Activated CD4-positive, alpha-beta T cell treated with anti-CD3 and anti-CD28 coated beads for 36 hours (primary cell): ENCODE data around the gene HACD2. TPM values are rescaled to one million over a fixed set of nuclear protein-coding genes. Genes with fewer than 3 reads are reported as not detected.
"Not testable (repeated sequence)": the region's sequence is repeated elsewhere in the genome, so short reads cannot be mapped to it uniquely, and the experiment has no call there.

ENCODE experiments used
- ATAC-seq: fragments of 200-7000 bp; cut with Tn5 transposase; one replicate; pipeline ENCODE4 v1.10.0; 2021; ENCODE audit warnings: mild to moderate bottlenecking, moderate library complexity
- CTCF ChIA-PET: fragments of 350-600 bp; sonication (Branson Sonifier 250); formaldehyde crosslinking; loops from one replicate; lab custom pipeline; 2021; ENCODE audit warnings: antibody characterized with exemption; lab: Charles Lee
- POLR2A ChIA-PET: fragments of 350-600 bp; sonication (Branson Sonifier 250); formaldehyde crosslinking; loops from one replicate; lab custom pipeline; 2021; ENCODE audit warnings: antibody characterized with exemption, inconsistent platforms; lab: Charles Lee
- DNase-seq: peaks from one replicate; pipeline ENCODE4 v3.0.0-alpha.2; 2020
- H3K27ac Mint-ChIP-seq: one replicate; pipeline ENCODE4 v1.8.0; 2021; ENCODE audit warnings: mixed read lengths
- H3K27me3 Mint-ChIP-seq: one replicate; pipeline ENCODE4 v1.8.0; 2021; ENCODE audit warnings: mixed read lengths
- H3K36me3 Mint-ChIP-seq: one replicate; pipeline ENCODE4 v1.8.0; 2021; ENCODE audit warnings: low read depth, mixed read lengths
- H3K4me1 Mint-ChIP-seq: one replicate; pipeline ENCODE4 v1.8.0; 2021; ENCODE audit warnings: mixed read lengths
- H3K4me3 Mint-ChIP-seq: one replicate; pipeline ENCODE4 v1.8.0; 2021; ENCODE audit warnings: mild to moderate bottlenecking, moderate library complexity, mixed read lengths
- H3K9me3 Mint-ChIP-seq: one replicate; pipeline ENCODE4 v1.8.0; 2021; ENCODE audit warnings: low read depth, mixed read lengths
- intact Hi-C, 2 experiments: fragments of 100-400 bp; cut with DNase I in 1 of 2; cut with micrococcal nuclease in 1 of 2; formaldehyde crosslinking; loops; one replicate each; pipeline versions ENCODE4 v1.14.2 to v1.15.1; 2022 to 2024; cut with DNase I, micrococcal nuclease
- total RNA-seq, 2 experiments: library from RNA; stranded (reverse); gene quantifications; one replicate each; pipeline ENCODE4 v1.2.3, GENCODE V29; 2021

The HACD2 gene
- total RNA-seq, 2 experiments from 2014 or later: 22.1 to 27.7 TPM

GRCh38 chr3:123499322-123499721, 85.5 kb downstream of the HACD2 start:
- Mint-ChIP-seq H3K27me3 (no peaks in the 10 kb centered on the region), H3K9me3 (no peaks in the 10 kb centered on the region), H3K27ac (no peak overlapping the region), H3K36me3 (peaks cover 13% of the 10 kb centered on the region), H3K4me1 (no peaks in the 10 kb centered on the region), H3K4me3 (no peak overlapping the region)
- intact Hi-C loops: no loop called here
- ChIA-PET POLR2A (no interaction called here), CTCF (interaction anchor here (1.6 kb wide), 1 partner anchor 10 kb away, joined by 6 read pairs; no protein-coding TSS in a partner anchor)
- ATAC-seq (no peak), DNase-seq (no peak)

DNA sequence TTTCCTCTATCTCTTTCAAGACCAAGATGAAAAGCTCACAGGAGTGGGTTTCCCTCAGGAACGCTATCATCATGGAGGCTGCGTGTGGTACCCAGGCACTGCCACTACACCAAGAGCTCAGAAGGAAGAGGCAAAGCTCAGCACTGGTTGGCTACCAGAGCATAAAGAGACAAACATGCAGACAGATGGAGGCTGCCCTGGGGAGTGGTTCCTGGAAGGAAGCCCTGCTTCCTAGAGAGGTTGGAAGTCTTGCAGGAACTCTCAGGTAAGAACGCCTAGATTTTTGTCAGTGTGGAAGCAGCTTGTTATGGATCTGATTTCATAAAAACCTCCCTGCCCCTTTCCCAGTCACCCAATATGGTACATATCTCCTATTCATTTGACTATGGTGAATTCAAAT, 86.1 kb downstream of the HACD2 start:
- Mint-ChIP-seq H3K4me1 (no peaks in the 10 kb centered on the region), H3K9me3 (no peaks in the 10 kb centered on the region), H3K27ac (no peak overlapping the region), H3K4me3 (no peak overlapping the region), H3K27me3 (no peaks in the 10 kb centered on the region), H3K36me3 (peaks cover 14% of the 10 kb centered on the region)
- ATAC-seq (no peak), DNase-seq (no peak)
- CTCF ChIA-PET: interaction anchor here (1.6 kb wide), 1 partner anchor 9 kb away, joined by 6 read pairs; no protein-coding TSS in a partner anchor
- POLR2A ChIA-PET: no interaction called here
- intact Hi-C loops: no loop called here

DNA sequence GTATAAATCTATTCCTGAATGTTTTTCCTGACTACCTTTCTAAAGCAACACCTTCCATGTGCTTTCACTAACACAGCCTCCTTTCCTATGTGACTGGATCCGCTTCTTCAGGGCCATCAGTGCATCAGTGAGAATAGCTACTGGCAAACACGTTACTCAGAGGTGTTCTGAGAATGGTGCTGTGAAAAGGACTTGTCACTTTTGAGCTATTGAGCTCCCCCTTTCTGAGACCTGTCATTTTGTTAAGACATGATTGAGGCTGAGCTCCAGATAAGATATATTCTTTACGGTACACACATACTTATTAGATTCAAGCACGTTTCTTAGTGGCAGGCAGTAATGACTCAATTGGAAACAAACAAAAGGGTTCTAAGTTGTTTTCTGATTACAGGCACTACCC, 90.9 kb downstream of the HACD2 start:
- Mint-ChIP-seq H3K27ac (peak overlapping the region; percentile 10), H3K4me1 (no peaks in the 10 kb centered on the region), H3K9me3 (no peaks in the 10 kb centered on the region), H3K36me3 (peaks cover 9% of the 10 kb centered on the region), H3K27me3 (no peaks in the 10 kb centered on the region), H3K4me3 (no peak overlapping the region)
- no peak for DNase-seq
- no peak for ATAC-seq
- ChIA-PET POLR2A (no interaction called here), CTCF (interaction anchor here (0.9 kb wide), 1 partner anchor 47 kb away, joined by 3 read pairs; no protein-coding TSS in a partner anchor)
- intact Hi-C loops: no loop called here

GRCh38 chr3:123491966-123492587, 92.8 kb downstream of the HACD2 start:
- ATAC-seq (no peak), DNase-seq (no peak)
- ChIA-PET CTCF (interaction anchor here (1.9 to 3.6 kb wide), 2 partner anchors 59 to 68 kb away, joined by 4 to 17 read pairs; no protein-coding TSS in a partner anchor), POLR2A (no interaction called here)
- Mint-ChIP-seq H3K4me1 (no peaks in the 10 kb centered on the region), H3K27me3 (no peaks in the 10 kb centered on the region), H3K9me3 (no peaks in the 10 kb centered on the region), H3K27ac (no peak overlapping the region), H3K36me3 (peaks cover 3% of the 10 kb centered on the region), H3K4me3 (no peak overlapping the region)
- intact Hi-C loops: no loop called here

DNA sequence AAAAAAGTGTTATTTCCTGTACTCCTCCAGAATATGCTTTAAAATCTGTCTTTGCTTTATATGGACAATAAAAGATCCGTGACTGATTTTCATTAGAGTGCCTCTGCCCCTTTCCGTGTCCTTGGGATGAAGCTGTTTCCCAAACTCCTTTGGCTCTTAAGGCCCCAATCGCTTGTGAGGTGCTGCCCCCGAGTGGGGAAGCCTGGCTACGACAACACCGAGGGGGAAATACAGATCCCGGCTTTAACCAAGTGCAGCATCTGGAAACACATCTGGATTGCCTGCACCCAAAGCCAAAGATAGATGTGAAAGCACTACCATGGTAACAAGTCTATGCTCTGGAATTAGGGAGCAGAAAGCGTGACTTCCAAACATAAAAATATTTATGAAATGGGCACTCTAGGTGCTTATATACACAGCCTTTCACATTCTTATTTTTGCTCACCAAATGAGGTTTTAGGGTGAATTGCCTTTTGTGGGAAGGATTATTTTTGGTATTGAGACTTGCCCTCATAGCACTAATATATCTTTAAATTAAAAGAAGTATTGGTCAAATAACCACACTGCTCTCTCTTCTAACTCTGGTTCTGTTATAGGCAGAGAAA, 95.4 kb downstream of the HACD2 start:
- Mint-ChIP-seq H3K4me3 (no peak overlapping the region), H3K27ac (no peak overlapping the region), H3K36me3 (peaks cover 3% of the 10 kb centered on the region), H3K27me3 (no peaks in the 10 kb centered on the region), H3K4me1 (no peaks in the 10 kb centered on the region), H3K9me3 (no peaks in the 10 kb centered on the region)
- ChIA-PET CTCF (interaction anchor here (0.5 to 3.6 kb wide), 15 partner anchors 9 to 167 kb away, joined by 3 to 17 read pairs (median 3); no protein-coding TSS in a partner anchor), POLR2A (no interaction called here)
- intact Hi-C loops: loop anchor here (1.0 to 2.0 kb wide), 3 partner anchors 41 to 160 kb away; no protein-coding TSS in a partner anchor
- DNase-seq (peak; percentile 72), ATAC-seq (peak; percentile 69)

- no peak overlapping the region for H3K4me3 Mint-ChIP-seq
- POLR2A ChIA-PET: no interaction called here
- H3K4me1 Mint-ChIP-seq: no peaks in the 10 kb centered on the region
- H3K36me3 Mint-ChIP-seq: peaks cover 2% of the 10 kb centered on the region
- no peak overlapping the region for H3K27ac Mint-ChIP-seq
- CTCF ChIA-PET: interaction anchor here (0.6 to 3.6 kb wide), 14 partner anchors 10 to 166 kb away, joined by 3 to 17 read pairs (median 3); no protein-coding TSS in a partner anchor
- ATAC-seq (no peak), DNase-seq (no peak)
- no peaks in the 10 kb centered on the region for H3K27me3 Mint-ChIP-seq
- no peaks in the 10 kb centered on the region for H3K9me3 Mint-ChIP-seq
- intact Hi-C loops: loop anchor here (1.0 to 2.0 kb wide), 3 partner anchors 40 to 159 kb away; no protein-coding TSS in a partner anchor
Observed at GRCh38 chr3:123488645-123489347, 96.1 kb downstream of the HACD2 start.

GRCh38 chr3:123487063-123487462, 97.8 kb downstream of the HACD2 start:
- H3K9me3 Mint-ChIP-seq, intact Hi-C loops, H3K4me3 Mint-ChIP-seq, DNase-seq, CTCF ChIA-PET, H3K4me1 Mint-ChIP-seq, ATAC-seq, H3K36me3 Mint-ChIP-seq, H3K27ac Mint-ChIP-seq, H3K27me3 Mint-ChIP-seq, POLR2A ChIA-PET: not testable (repeated sequence)

DNA sequence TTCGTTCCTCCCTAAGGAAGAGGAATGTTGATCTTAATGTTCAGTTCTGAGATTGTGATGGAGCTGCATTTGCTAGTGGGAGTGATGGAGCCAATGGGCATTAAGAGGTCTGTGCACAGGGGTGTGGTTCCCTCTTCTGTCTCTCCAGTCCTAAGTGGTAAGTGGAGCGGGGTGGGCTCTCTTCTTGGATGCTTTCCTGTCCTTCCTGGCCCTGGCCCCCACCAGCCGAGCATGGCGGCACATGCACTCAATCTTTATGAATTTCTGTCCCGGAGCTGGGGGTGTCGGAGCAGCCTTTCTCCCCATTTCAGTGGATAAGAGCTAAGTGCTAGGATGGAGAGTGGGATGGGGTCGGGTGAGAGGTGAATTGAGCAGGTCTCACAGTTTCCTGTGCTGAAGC, 98.4 kb downstream of the HACD2 start:
- Mint-ChIP-seq H3K9me3 (no peaks in the 10 kb centered on the region), H3K4me3 (no peak overlapping the region), H3K4me1 (no peaks in the 10 kb centered on the region), H3K27me3 (no peaks in the 10 kb centered on the region), H3K27ac (no peak overlapping the region), H3K36me3 (no peaks in the 10 kb centered on the region)
- ChIA-PET POLR2A (no interaction called here), CTCF (no interaction called here)
- intact Hi-C loops: no loop called here
- DNase-seq (no peak), ATAC-seq (no peak)

GRCh38 chr3:123485551-123485950, 99.3 kb downstream of the HACD2 start:
- intact Hi-C loops: no loop called here
- no peaks in the 10 kb centered on the region for H3K9me3 Mint-ChIP-seq
- ChIA-PET CTCF (interaction anchor here (2.0 kb wide), 1 partner anchor 156 kb away, joined by 6 read pairs; no protein-coding TSS in a partner anchor), POLR2A (no interaction called here)
- no peaks in the 10 kb centered on the region for H3K36me3 Mint-ChIP-seq
- H3K4me3 Mint-ChIP-seq: no peak overlapping the region
- ATAC-seq (no peak), DNase-seq (no peak)
- H3K4me1 Mint-ChIP-seq: no peaks in the 10 kb centered on the region
- H3K27me3 Mint-ChIP-seq: peaks cover 2% of the 10 kb centered on the region
- H3K27ac Mint-ChIP-seq: no peak overlapping the region

DNA sequence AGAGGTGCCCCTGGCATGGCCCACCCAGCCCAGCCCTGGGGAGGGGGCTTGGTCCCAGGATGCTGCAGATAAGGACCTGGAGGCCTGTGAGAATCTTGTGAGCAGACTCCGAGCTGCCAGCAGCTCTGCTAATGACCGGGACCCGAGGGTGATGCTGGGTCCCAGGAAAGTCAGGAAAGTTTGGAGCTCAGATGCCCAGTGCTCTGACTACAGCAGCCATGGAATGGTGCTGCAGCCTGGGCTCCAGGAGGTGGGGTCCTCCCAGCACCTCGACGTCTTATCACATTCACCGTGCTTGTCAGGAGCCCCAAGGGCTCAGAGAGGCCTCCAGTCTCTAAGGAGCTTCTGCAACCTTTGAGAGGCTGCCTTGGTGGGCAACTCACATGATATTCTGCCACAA, 101.7 kb downstream of the HACD2 start:
- no peaks in the 10 kb centered on the region for H3K9me3 Mint-ChIP-seq
- H3K36me3 Mint-ChIP-seq: no peaks in the 10 kb centered on the region
- H3K4me3 Mint-ChIP-seq: no peak overlapping the region
- DNase-seq: no peak
- intact Hi-C loops: no loop called here
- ChIA-PET CTCF (interaction anchor here (0.6 to 1.4 kb wide), 3 partner anchors 17 to 837 kb away, joined by 3 read pairs; no protein-coding TSS in a partner anchor), POLR2A (no interaction called here)
- peaks cover 2% of the 10 kb centered on the region for H3K27me3 Mint-ChIP-seq
- no peak overlapping the region for H3K27ac Mint-ChIP-seq
- ATAC-seq: no peak
- H3K4me1 Mint-ChIP-seq: no peaks in the 10 kb centered on the region

GRCh38 chr3:123481722-123482457, 103.0 kb downstream of the HACD2 start:
- no peaks in the 10 kb centered on the region for H3K4me1 Mint-ChIP-seq
- CTCF ChIA-PET: interaction anchor here (0.6 to 1.1 kb wide), 2 partner anchors 13 to 121 kb away, joined by 3 to 5 read pairs; no protein-coding TSS in a partner anchor
- no peak for DNase-seq
- no peak overlapping the region for H3K27ac Mint-ChIP-seq
- no peaks in the 10 kb centered on the region for H3K36me3 Mint-ChIP-seq
- H3K9me3 Mint-ChIP-seq: no peaks in the 10 kb centered on the region
- no peak overlapping the region for H3K4me3 Mint-ChIP-seq
- no peak for ATAC-seq
- intact Hi-C loops: no loop called here
- peaks cover 5% of the 10 kb centered on the region for H3K27me3 Mint-ChIP-seq
- POLR2A ChIA-PET: no interaction called here
